HS-5 (cell line): ENCODE data around the gene EPB41L4B.

Experiments
- DNase-seq: peaks from one replicate; pipeline ENCODE4 v3.0.0-alpha.2; 2012; ENCODE audit warnings: low read depth

EPB41L4B gene

GRCh38 chr9:109269839-109270238, 51.0 kb downstream of the EPB41L4B start:
- DNase-seq, result no peak

- DNase-seq, result no peak
Measured at GRCh38 chr9:109269081-109269480, 51.8 kb downstream of the EPB41L4B start.

- DNase-seq, result no peak
Measured at GRCh38 chr9:109267555-109267954, 53.3 kb downstream of the EPB41L4B start.

GRCh38 chr9:109264877-109265587, 55.8 kb downstream of the EPB41L4B start:
- DNase-seq, result no peak

- no peak for DNase-seq
Measured at GRCh38 chr9:109263358-109263757, 57.5 kb downstream of the EPB41L4B start.

- DNase-seq, result no peak
Measured at GRCh38 chr9:109258481-109259302, 62.2 kb downstream of the EPB41L4B start.

- peak; percentile 68 for DNase-seq
Measured at GRCh38 chr9:109256336-109256735, 64.5 kb downstream of the EPB41L4B start.

- no peak for DNase-seq
Measured at GRCh38 chr9:109255394-109255793, 65.5 kb downstream of the EPB41L4B start.

- no peak for DNase-seq
Measured at GRCh38 chr9:109254317-109254716, 66.5 kb downstream of the EPB41L4B start.

- peak; percentile 73 for DNase-seq
Measured at GRCh38 chr9:109253637-109254284, 67.1 kb downstream of the EPB41L4B start.

- no peak for DNase-seq
Measured at GRCh38 chr9:109253241-109253636, 67.6 kb downstream of the EPB41L4B start.

GRCh38 chr9:109252291-109252690, 68.6 kb downstream of the EPB41L4B start:
- DNase-seq, result no peak

GRCh38 chr9:109251776-109252106, 69.1 kb downstream of the EPB41L4B start:
- no peak for DNase-seq

- no peak for DNase-seq
Measured at GRCh38 chr9:109251080-109251775, 69.6 kb downstream of the EPB41L4B start.

- no peak for DNase-seq
Measured at GRCh38 chr9:109250771-109251079, 70.1 kb downstream of the EPB41L4B start.

GRCh38 chr9:109250311-109250741, 70.5 kb downstream of the EPB41L4B start:
- no peak for DNase-seq

GRCh38 chr9:109249615-109250014, 71.2 kb downstream of the EPB41L4B start:
- no peak for DNase-seq

GRCh38 chr9:109248133-109248581, 72.7 kb downstream of the EPB41L4B start:
- DNase-seq, result no peak

- DNase-seq, result no peak
Measured at GRCh38 chr9:109247228-109247627, 73.6 kb downstream of the EPB41L4B start.

- DNase-seq, result no peak
Measured at GRCh38 chr9:109246533-109246932, 74.3 kb downstream of the EPB41L4B start.

GRCh38 chr9:109245310-109245897, 75.5 kb downstream of the EPB41L4B start:
- no peak for DNase-seq
